Lung (tissue), 12 donors: Measurements from ENCODE around the gene TPSD1. TPM values are rescaled to one million over a fixed set of nuclear protein-coding genes. Genes with fewer than 3 reads are reported as not detected.

Experiments
- ATAC-seq: fragments of 200-7000 bp; cut with Tn5 transposase; one replicate; pipeline ENCODE4 v1.9.1; 2020; ENCODE audit warnings: moderate number of reproducible peaks; ENCODE audit not compliant: insufficient read depth, low FRiP score
- DNase-seq, 3 donors: peaks; one replicate each; pipeline ENCODE4 v3.0.0-alpha.2; 2013 to 2017
- H3K27ac ChIP-seq, 2 donors: one replicate each; pipeline ENCODE4 v1.5.1; 2013; ENCODE audit warnings: mild to moderate bottlenecking in 2 of 2, moderate library complexity in 2 of 2, control low read depth in 1 of 2, inconsistent platforms in 1 of 2, low read depth in 1 of 2, low read length in 1 of 2
- H3K27me3 ChIP-seq, 3 donors: one replicate each; pipeline ENCODE4 v1.5.1; 2013; ENCODE audit warnings: low read length in 2 of 3; ENCODE audit not compliant: control insufficient read depth in 3 of 3, insufficient read depth in 3 of 3
- H3K36me3 ChIP-seq, 4 donors: one replicate each; pipeline ENCODE4 v1.5.1; 2013; ENCODE audit warnings: low read length in 4 of 4, mild to moderate bottlenecking in 1 of 4, moderate library complexity in 1 of 4; ENCODE audit not compliant: control insufficient read depth in 4 of 4, insufficient read depth in 4 of 4
- H3K4me1 ChIP-seq, 5 donors: one replicate each; pipeline ENCODE4 v1.5.1; 2013; ENCODE audit warnings: low read length in 5 of 5, mild to moderate bottlenecking in 2 of 5, moderate library complexity in 1 of 5; ENCODE audit not compliant: control insufficient read depth in 5 of 5, insufficient read depth in 5 of 5
- H3K4me3 ChIP-seq: one replicate; pipeline ENCODE4 v1.5.1; 2013; ENCODE audit warnings: mild to moderate bottlenecking, control low read depth, moderate library complexity
- H3K9ac ChIP-seq, 2 donors: one replicate each; pipeline ENCODE4 v1.5.1; 2013; ENCODE audit warnings: low read length in 2 of 2, control low read depth in 1 of 2; ENCODE audit not compliant: insufficient read depth in 1 of 2
- H3K9me3 ChIP-seq, 4 donors: one replicate each; pipeline ENCODE4 v1.5.1; 2013; ENCODE audit warnings: low read length in 3 of 4, mild to moderate bottlenecking in 1 of 4, moderate library complexity in 1 of 4; ENCODE audit not compliant: control insufficient read depth in 4 of 4, insufficient read depth in 3 of 4
- WGBS, 2 donors: extraction: QIAGEN DNeasy Blood & Tissue Kit; methylation state at CpG; one replicate each; pipeline ENCODE4 v1.1.7; 2013; 5-methylcytosine and 5-hydroxymethylcytosine counted together
- polyA plus RNA-seq, 2 donors: library from polyadenylated mRNA; stranded (reverse); fragments of 200-250 nt; gene quantifications; one replicate each; pipeline ENCODE4 v1.2.1, GENCODE V29; 2013
- total RNA-seq, 2 donors: library from RNA; depleted of rRNA in 1 of 2; stranded (reverse); fragments of >200 nt in 1 of 2; gene quantifications; one replicate each; pipeline ENCODE4 v1.2.1, GENCODE V29; 2014 to 2021
- TF ChIP-seq, protein P1 (sequence below): IDR thresholded peaks from 2 replicates; pipeline ENCODE4 v1.5.1; 2012; ENCODE audit warnings: mild to moderate bottlenecking; ENCODE audit errors: control extremely low read depth, extremely low read depth
- donor health status: control.
- donor health status: control.
- donor health status: Bipolar disorder and iron deficiency.
- donor health status: healthy.
- donor health status: DM: yes; HTN: yes; CAD: no.

TPSD1 gene
- total and polyA plus RNA-seq, 4 donors, result 0.54 to 7.0 (median 2.9) TPM; not detected in 1

DNA sequence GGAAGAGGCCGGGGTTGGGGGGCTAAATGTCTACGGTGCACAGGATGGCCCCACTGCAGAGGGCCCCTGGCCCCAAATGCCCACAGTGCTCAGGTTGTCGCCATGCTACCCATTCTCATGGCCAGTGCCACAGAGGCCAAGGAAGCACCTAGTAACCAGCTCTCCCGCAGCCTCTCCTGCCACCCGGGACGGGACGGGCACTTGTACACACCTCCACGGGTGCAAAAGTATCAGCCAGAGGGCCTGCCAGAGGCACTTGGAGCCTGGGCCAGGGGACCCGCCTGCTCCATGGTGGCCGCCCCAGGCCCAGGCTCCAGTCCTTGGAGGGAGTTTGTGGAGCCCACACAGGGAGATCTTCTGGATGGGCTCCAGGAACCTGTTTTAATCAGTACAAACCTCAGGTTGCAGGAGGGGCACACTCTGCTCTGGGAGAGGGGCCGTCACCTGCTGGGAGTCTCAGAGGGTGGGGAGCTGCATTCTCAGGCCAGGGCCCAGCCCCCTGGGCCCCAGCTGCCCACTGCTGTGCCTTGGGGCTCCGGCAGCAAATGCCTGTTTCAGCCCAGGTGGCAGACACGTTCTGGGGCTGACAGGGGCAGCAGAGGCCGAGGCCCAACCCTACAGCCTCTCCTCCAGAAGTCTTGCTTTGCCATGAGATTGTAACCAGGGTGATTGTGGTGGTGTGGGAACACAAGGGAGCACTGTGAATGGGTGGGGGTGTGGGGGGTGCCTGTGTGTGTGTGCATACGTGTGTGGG, 7.9 kb downstream of the TPSD1 start:
- peaks cover 0 to 7% (median 0%) of the 10 kb centered on the region in 5 donors for H3K4me1 ChIP-seq
- no peak overlapping the region for H3K27ac ChIP-seq
- 64 to 86% methylated on average over 15 of the region's 15 CpGs for WGBS, 2 donors
- H3K36me3 ChIP-seq, result no peaks in the 10 kb centered on the region
- DNase-seq (no peak), ATAC-seq (no peak)
- no peak overlapping the region for H3K9ac ChIP-seq
- TF ChIP-seq, protein P1, sequence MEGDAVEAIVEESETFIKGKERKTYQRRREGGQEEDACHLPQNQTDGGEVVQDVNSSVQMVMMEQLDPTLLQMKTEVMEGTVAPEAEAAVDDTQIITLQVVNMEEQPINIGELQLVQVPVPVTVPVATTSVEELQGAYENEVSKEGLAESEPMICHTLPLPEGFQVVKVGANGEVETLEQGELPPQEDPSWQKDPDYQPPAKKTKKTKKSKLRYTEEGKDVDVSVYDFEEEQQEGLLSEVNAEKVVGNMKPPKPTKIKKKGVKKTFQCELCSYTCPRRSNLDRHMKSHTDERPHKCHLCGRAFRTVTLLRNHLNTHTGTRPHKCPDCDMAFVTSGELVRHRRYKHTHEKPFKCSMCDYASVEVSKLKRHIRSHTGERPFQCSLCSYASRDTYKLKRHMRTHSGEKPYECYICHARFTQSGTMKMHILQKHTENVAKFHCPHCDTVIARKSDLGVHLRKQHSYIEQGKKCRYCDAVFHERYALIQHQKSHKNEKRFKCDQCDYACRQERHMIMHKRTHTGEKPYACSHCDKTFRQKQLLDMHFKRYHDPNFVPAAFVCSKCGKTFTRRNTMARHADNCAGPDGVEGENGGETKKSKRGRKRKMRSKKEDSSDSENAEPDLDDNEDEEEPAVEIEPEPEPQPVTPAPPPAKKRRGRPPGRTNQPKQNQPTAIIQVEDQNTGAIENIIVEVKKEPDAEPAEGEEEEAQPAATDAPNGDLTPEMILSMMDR, result no peak
- H3K9me3 ChIP-seq, result peaks cover 0 to 15% (median 0%) of the 10 kb centered on the region in 4 donors
- H3K27me3 ChIP-seq, result peaks cover 6 to 38% (median 17%) of the 10 kb centered on the region in 3 donors
- H3K4me3 ChIP-seq, result no peak overlapping the region

DNA sequence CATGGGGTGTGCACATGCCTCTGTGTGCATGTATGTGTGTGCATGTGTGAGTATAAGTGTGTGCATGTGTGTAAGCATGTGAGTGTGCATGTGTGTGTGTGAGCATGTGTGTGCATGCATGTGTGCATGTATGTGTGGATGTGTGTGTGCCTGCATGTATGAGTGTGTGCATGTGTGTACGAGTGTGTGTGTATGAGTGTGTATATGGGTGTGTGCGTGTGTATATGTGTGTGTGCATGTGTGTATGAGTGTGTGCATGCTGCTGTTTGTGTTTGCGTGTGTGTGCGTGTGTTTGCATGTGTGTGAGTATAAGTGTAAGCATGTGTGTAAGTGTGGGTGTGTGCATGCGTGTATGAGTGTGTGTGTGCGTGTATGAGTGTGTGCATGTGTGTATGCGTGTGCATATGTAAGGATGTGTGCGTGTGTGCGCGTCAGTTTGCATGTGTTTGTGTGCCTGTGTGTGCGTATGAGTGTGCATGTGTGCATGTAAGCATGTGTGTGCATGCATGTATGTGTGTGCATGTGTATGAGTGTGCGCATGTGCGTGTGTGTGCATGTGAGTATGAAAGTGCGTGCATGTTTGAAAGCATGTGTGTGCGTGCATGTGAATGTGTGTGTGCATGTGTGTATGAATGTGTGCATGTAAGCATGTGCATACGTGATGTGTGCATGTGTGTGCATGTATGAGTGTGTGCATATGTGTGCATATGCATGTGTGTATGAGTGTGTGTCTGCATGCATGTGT, 8.6 kb downstream of the TPSD1 start:
- WGBS, 2 donors, result 96 to 98% methylated on average over 16 of the region's 16 CpGs
- DNase-seq (no peak), ATAC-seq (no peak)
- H3K4me1 ChIP-seq, result peaks cover 0 to 7% (median 0%) of the 10 kb centered on the region in 5 donors
- no peak overlapping the region for H3K9ac ChIP-seq
- H3K27me3 ChIP-seq, result peaks cover 3 to 30% (median 17%) of the 10 kb centered on the region in 3 donors
- TF ChIP-seq, protein P1, result no peak
- H3K27ac ChIP-seq, result no peak overlapping the region
- peaks cover 0 to 13% (median 0%) of the 10 kb centered on the region in 4 donors for H3K9me3 ChIP-seq
- H3K4me3 ChIP-seq, result no peak overlapping the region
- no peaks in the 10 kb centered on the region for H3K36me3 ChIP-seq

DNA sequence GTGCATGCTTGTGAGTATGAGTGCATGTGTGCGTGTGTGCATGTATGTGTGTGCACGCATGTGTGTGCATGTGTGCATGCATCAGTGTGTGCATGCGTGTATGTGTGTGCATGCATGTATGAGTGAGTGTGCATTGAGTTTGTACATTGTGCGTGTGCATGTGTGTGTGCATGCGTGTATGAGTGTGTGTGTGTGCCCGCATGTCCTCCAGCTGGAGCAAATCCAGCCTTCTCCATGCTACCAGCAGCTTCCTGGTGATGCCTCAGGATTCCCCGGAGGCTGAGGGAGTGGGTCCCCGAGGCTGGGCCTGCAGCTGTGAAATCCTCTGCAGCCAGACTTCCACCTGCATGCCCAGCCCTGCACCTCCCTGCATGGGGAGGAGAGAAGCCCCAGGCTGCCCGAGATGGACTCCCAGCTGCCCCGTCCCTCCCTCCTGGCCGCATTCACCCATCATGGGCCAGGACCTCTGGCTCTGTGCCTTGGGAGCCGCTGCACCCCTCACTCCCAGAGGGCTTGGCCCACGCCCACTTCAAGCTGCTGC, 9.3 kb downstream of the TPSD1 start:
- Histone ChIP-seq H3K36me3 (no peaks in the 10 kb centered on the region), H3K27me3 (peaks cover 2 to 24% (median 13%) of the 10 kb centered on the region in 3 donors), H3K4me3 (no peak overlapping the region), H3K27ac (no peak overlapping the region), H3K4me1 (peaks cover 0 to 7% (median 0%) of the 10 kb centered on the region in 5 donors), H3K9ac (no peak overlapping the region), H3K9me3 (peaks cover 0 to 10% (median 0%) of the 10 kb centered on the region in 4 donors)
- ATAC-seq (no peak), DNase-seq (no peak)
- TF ChIP-seq, protein P1, result no peak
- 83 to 89% methylated on average over 13 of the region's 13 CpGs for WGBS, 2 donors
